ENCODE data around the gene VWA2.
A peak's percentile ranks its signal among the peaks of the same experiment; 100 is the strongest.

The VWA2 gene

DNA sequence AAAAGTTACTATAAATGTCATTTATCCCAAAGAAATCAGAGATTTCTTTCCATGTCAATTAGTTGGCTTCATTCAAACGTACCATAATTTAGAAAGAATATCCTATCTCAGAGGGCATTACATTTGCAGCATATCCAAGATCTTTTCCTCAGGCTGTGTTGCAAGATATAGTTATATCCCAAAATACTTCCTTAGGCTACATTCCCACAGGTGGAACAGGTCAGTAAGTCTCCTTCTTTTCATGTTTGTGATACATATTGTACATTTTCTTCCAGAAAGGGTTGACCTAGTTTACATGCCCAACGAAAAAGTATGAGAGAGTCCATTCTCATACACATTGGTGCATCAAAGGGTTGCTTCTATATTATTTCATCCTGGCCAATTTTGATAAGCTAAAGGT is 26.9 kb upstream of the VWA2 start:
- POLR2A ChIA-PET = no interaction called here
- Histone ChIP-seq H3K36me3 (ENCODE audit: control insufficient read depth in 2 of 2, insufficient read depth in 1 of 2, low read length in 2 of 2) (no peaks in the 10 kb centered on the region), H3K27ac (ENCODE audit: extremely low read depth, low read depth, low read length) (no peak overlapping the region), H3K4me3 (ENCODE audit: low read depth, low read length) (no peak overlapping the region), H3K4me1 (ENCODE audit: control insufficient read depth, insufficient read depth, low read length) (no peaks in the 10 kb centered on the region), H3K9me3 (ENCODE audit: control insufficient read depth, insufficient read depth, low read depth, low read length) (no peaks in the 10 kb centered on the region)
- TF ChIP-seq ZBTB17 (tag by site-specific recombination; IDR thresholded peaks at IDR 0.05) (no peak), BCL11A (tag by site-specific recombination; IDR thresholded peaks at IDR 0.05; ENCODE audit: low read depth) (no peak), ZIC2 (tag by site-specific recombination; IDR thresholded peaks at IDR 0.05) (no peak), SALL2 (tag by site-specific recombination; IDR thresholded peaks at IDR 0.05; ENCODE audit: borderline replicate concordance) (no peak), SCRT2 (tag by site-specific recombination; IDR thresholded peaks at IDR 0.05) (0 out of 2 replicates have a peak, but pooled peaks have one; percentile 26)
- TF ChIP-seq, protein P1, sequence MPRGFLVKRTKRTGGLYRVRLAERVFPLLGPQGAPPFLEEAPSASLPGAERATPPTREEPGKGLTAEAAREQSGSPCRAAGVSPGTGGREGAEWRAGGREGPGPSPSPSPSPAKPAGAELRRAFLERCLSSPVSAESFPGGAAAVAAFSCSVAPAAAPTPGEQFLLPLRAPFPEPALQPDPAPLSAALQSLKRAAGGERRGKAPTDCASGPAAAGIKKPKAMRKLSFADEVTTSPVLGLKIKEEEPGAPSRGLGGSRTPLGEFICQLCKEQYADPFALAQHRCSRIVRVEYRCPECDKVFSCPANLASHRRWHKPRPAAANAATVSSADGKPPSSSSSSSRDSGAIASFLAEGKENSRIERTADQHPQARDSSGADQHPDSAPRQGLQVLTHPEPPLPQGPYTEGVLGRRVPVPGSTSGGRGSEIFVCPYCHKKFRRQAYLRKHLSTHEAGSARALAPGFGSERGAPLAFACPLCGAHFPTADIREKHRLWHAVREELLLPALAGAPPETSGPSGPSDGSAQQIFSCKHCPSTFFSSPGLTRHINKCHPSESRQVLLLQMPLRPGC (tag by site-specific recombination; IDR thresholded peaks at IDR 0.05) = no peak
- CTCF ChIA-PET = interaction anchor here (0.7 kb wide), 1 partner anchor 144 kb away, joined by 4 read pairs; no protein-coding TSS in a partner anchor

DNA sequence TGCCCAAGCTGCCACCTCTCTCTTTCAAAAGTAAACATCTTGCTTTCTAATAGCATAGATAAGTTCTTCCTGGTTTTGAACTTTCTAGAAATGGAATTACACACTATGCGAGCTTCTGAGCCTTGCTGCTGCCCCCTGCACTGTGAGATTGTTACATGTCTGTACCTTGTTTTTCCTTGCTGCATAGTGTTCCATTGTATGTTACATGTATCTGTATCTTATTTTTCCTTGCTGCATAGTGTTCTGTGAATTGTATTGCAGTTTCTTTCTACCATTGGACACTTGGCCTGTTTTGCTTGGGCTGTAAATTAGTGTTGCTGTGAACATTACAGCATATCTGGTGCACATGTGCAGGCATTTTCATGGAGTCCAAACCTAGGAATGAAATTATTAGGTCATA is 24.0 kb upstream of the VWA2 start:
- Histone ChIP-seq H3K36me3 (ENCODE audit: control insufficient read depth in 2 of 2, insufficient read depth in 1 of 2, low read length in 2 of 2) (no peaks in the 10 kb centered on the region), H3K4me1 (ENCODE audit: control insufficient read depth, insufficient read depth, low read length) (no peaks in the 10 kb centered on the region), H3K27ac (ENCODE audit: extremely low read depth, low read depth, low read length) (no peak overlapping the region), H3K9me3 (ENCODE audit: control insufficient read depth, insufficient read depth, low read depth, low read length) (no peaks in the 10 kb centered on the region), H3K4me3 (ENCODE audit: low read depth, low read length) (no peak overlapping the region)
- TF ChIP-seq ZNF146 (tag by site-specific recombination; IDR thresholded peaks at IDR 0.05) = peak; percentile 92
- TF ChIP-seq, protein P2, sequence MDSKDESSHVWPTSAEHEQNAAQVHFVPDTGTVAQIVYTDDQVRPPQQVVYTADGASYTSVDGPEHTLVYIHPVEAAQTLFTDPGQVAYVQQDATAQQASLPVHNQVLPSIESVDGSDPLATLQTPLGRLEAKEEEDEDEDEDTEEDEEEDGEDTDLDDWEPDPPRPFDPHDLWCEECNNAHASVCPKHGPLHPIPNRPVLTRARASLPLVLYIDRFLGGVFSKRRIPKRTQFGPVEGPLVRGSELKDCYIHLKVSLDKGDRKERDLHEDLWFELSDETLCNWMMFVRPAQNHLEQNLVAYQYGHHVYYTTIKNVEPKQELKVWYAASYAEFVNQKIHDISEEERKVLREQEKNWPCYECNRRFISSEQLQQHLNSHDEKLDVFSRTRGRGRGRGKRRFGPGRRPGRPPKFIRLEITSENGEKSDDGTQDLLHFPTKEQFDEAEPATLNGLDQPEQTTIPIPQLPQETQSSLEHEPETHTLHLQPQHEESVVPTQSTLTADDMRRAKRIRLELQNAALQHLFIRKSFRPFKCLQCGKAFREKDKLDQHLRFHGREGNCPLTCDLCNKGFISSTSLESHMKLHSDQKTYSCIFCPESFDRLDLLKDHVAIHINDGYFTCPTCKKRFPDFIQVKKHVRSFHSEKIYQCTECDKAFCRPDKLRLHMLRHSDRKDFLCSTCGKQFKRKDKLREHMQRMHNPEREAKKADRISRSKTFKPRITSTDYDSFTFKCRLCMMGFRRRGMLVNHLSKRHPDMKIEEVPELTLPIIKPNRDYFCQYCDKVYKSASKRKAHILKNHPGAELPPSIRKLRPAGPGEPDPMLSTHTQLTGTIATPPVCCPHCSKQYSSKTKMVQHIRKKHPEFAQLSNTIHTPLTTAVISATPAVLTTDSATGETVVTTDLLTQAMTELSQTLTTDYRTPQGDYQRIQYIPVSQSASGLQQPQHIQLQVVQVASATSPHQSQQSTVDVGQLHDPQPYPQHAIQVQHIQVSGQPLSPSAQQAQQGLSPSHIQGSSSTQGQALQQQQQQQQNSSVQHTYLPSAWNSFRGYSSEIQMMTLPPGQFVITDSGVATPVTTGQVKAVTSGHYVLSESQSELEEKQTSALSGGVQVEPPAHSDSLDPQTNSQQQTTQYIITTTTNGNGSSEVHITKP (tag by site-specific recombination; IDR thresholded peaks at IDR 0.05) = no peak
- no peak for TF ChIP-seq ZNF341 (tag by site-specific recombination; IDR thresholded peaks at IDR 0.05; ENCODE audit: low read depth)
- no peak for TF ChIP-seq ZNF610 (tag by site-specific recombination; IDR thresholded peaks at IDR 0.05; ENCODE audit: borderline replicate concordance)
- ChIA-PET POLR2A (no interaction called here), CTCF (no interaction called here)

DNA sequence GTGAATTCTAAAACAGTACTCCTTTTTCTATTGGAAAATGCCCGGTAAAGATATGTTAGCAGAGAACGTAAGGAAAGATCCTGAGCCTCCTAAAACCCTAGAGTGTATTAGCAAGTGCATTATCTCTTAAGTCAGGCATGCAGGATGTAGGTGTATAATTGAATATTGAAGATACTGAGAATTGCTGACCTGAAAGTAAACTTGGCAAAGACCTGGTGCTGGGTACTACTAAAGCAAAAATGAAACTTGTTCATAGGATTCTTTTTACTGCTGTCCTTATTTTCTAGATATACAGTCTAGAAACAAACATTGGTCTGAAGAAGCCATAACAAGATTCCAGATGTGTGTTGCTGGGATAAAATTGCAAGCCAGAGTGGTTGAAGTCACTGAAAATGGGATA is 18.8 kb upstream of the VWA2 start:
- POLR2A ChIA-PET = no interaction called here
- Histone ChIP-seq H3K4me1 (ENCODE audit: control insufficient read depth, insufficient read depth, low read length) (no peaks in the 10 kb centered on the region), H3K27ac (ENCODE audit: extremely low read depth, low read depth, low read length) (no peak overlapping the region), H3K9me3 (ENCODE audit: control insufficient read depth, insufficient read depth, low read depth, low read length) (no peaks in the 10 kb centered on the region), H3K36me3 (ENCODE audit: control insufficient read depth in 2 of 2, insufficient read depth in 1 of 2, low read length in 2 of 2) (no peaks in the 10 kb centered on the region), H3K4me3 (ENCODE audit: low read depth, low read length) (no peak overlapping the region)
- TF ChIP-seq ZNF785 (tag by site-specific recombination; IDR thresholded peaks at IDR 0.05) = no peak
- TF ChIP-seq ZNF670 (tag by site-specific recombination; IDR thresholded peaks at IDR 0.05; ENCODE audit: low read depth) = no peak
- TF ChIP-seq ZNF138 (tag by site-specific recombination; IDR thresholded peaks at IDR 0.05; ENCODE audit: borderline replicate concordance) = no peak
- CTCF ChIA-PET = no interaction called here

DNA sequence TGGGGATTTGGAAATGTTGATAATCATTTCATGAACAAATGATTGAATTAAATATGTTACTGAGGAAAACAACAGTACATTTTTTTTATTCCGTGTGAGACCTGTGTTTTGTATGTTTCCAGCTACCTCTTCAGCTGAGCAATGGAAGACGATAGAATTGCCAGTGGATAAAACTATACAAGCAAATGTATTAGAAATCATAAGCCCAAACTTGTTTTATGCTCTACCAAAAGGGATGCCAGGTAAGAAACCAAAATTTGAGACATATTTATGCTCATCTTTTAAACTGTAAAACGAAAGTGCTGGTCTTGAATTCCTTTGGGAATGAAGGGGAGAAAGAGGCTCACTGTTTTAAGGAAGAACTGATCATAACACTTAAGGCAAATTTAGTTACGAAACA is 17.8 kb upstream of the VWA2 start:
- Histone ChIP-seq H3K4me1 (ENCODE audit: control insufficient read depth, insufficient read depth, low read length) (no peaks in the 10 kb centered on the region), H3K4me3 (ENCODE audit: low read depth, low read length) (no peak overlapping the region), H3K36me3 (ENCODE audit: control insufficient read depth in 2 of 2, insufficient read depth in 1 of 2, low read length in 2 of 2) (no peaks in the 10 kb centered on the region), H3K9me3 (ENCODE audit: control insufficient read depth, insufficient read depth, low read depth, low read length) (no peaks in the 10 kb centered on the region), H3K27ac (ENCODE audit: extremely low read depth, low read depth, low read length) (no peak overlapping the region)
- ChIA-PET CTCF (interaction anchor here (0.7 kb wide), 1 partner anchor 238 kb away, joined by 3 read pairs; no protein-coding TSS in a partner anchor), POLR2A (no interaction called here)
- TF ChIP-seq ZNF175 (tag by site-specific recombination; IDR thresholded peaks at IDR 0.05) (no peak), ZFP41 (tag by site-specific recombination; IDR thresholded peaks at IDR 0.05; ENCODE audit: borderline replicate concordance) (no peak), SETDB1 (IDR thresholded peaks at IDR 0.05; ENCODE audit: insufficient read length, low read length) (no peak), HOXA7 (CRISPR knock-in tag; IDR thresholded peaks at IDR 0.05; ENCODE audit: borderline replicate concordance) (no peak), ZNF174 (tag by site-specific recombination; IDR thresholded peaks at IDR 0.05) (no peak), ZNF146 (tag by site-specific recombination; IDR thresholded peaks at IDR 0.05) (no peak)
